Measurements from ENCODE around the gene ARID3A.

ARID3A gene

DNA sequence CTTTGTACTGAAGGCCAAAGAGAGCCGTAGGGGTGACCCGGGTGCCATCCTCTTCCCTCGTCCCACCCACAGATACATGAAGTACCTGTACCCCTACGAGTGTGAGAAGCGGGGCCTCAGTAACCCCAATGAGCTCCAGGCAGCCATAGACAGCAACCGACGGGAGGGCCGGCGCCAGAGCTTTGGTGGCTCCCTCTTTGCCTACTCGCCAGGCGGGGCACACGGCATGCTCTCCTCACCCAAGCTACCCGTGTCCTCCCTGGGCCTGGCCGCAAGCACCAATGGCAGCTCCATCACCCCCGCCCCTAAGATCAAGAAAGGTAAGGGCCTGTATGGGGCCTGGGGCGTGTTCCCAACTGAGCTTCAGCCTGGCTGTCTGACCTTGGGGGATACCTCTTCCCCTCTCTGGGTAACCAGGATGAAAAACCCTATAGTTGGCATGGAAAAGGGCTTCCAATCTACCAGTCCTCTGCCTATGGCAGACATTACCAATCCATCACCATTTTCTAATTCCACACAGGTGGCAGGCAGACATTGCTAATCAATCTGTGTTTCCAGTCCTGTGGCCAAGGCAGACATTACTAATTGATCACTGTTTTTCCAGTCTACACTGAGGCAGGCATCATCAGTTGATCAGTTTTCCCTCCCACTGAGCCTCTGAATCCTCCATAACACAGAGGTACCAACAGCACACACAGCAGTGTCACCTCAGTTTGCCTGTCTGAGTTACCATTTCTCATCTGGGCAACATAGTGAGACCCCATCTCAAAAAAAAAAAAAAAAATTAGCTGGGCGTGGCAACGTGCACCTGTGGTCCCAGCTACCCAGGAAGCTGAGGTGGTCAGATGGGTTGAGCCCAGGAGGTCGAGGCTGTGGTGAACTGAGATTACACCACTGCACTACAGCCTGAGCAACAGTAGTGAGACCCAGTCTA lies 39.2 kb downstream of the ARID3A start:
- DNase-seq: peak in 1 of 2 experiments; percentile 3

DNA sequence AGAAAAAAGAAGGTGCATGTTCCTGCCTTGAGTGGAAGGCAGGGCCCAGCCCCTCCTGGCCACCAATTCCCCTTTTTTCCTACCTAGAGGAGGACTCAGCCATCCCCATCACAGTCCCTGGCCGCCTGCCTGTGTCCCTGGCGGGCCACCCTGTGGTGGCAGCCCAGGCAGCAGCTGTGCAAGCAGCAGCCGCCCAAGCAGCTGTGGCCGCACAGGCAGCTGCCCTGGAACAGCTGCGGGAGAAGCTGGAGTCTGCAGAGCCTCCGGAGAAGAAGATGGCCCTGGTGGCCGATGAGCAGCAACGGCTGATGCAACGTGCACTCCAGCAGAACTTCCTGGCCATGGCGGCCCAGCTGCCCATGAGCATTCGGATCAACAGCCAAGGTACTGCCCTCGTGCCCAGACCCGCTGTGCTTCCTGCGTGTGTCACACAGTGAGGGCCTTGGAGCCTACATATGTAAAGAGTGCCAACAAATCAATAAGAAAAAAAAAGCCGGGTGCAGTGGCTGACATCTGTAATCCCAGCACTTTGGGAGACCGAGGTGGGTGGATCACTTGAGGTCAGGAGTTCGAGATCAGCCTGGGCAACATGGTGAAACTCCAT lies 40.8 kb downstream of the ARID3A start:
- DNase-seq: no peak

DNA sequence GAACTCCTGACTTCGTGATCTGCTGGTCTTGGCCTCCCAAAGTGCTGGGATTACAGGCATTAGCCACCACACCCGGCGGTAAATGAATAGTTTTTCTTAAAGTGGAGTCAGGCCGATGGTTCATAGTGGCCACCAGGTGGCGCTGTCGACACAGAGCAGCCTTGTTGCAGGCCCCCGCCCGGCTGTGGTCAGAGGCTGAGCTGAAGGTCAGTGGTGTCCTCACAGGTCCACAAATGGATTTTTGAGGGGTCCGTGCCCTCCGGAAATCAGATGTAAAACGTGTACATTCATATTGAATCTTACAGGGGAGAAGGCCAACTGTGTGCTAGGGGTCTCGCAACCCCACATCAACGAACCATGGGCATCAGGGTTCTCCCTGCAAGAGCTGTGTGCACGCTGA lies 44.9 kb downstream of the ARID3A start:
- no peak for DNase-seq

DNA sequence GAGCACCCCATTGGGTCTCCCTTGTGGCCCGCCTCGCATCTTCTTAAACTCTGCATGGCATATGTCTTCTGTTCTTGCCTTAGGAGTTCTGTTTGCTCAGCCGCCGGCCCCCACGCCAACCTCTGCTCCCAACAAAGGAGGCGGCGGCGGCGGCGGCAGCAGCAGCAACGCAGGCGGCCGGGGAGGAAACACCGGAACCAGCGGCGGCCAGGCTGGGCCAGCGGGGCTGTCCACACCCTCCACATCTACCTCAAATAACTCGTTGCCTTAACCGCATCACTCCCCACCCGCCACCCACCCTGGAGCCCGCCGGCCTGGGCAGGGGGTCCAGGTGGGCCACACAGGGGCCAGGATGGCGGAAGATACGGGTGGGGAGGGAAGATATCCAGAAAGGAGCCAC lies 46.0 kb downstream of the ARID3A start:
- no peak for DNase-seq

DNA sequence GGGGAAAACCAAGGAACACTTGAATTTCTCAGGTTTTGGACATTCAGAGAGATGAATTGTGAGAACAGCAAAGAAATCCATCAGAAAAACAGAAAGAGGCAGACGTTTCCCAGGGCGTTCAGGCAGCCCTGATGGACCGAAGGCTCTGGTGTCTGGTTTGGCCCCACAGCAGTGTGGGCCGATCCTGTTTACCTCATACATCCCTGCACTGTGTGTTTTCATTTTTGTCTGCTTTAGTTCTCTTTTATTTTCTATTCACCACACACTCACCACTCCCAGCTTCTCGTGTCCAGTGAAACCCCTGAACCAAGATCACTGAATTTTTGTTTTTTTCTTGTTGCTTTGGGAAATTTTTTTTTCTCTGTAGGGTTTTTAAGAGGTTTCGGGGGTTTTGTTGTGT lies 46.4 kb downstream of the ARID3A start:
- DNase-seq: no peak

DNA sequence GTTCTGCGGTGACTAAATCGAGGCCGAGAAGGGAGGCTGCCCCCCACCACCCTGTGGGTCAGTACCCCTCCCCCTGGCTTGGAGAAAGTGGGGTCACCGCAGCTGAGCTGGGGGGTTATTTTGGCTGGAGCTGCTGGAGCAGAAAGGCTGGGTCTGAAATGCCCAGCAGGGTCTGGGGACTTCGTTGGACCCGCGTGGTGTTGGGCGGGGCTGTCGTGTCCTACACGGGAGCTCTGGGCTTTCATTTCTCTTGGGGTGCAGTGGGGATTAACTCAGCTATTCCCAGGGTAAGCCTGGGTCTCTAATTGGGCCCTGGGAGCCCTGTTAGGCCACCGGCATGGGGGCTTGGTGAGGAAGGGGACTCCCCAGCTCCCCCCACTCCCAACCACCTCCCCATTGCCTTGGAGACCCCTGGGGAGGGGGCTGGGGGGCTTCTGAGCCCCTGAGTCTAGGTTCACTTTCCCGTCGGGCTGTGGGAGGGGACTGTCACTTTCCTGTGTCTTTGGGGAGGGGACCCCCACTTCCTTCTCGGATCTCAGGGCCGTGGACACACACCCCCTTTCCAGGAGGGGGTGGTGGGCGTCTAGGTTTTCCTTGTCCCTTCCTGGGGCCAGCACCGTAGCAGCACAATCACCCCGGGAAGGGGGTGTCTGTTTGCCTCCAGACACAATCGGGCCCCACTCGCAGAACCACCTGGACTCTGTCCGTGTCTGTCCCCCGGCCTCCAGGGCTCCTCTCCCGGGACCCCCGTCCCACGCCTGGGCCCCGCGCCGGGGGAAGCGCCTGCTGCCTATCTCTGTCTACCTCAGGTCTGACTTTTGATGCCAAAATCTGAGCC lies 48.1 kb downstream of the ARID3A start:
- no peak for DNase-seq

DNA sequence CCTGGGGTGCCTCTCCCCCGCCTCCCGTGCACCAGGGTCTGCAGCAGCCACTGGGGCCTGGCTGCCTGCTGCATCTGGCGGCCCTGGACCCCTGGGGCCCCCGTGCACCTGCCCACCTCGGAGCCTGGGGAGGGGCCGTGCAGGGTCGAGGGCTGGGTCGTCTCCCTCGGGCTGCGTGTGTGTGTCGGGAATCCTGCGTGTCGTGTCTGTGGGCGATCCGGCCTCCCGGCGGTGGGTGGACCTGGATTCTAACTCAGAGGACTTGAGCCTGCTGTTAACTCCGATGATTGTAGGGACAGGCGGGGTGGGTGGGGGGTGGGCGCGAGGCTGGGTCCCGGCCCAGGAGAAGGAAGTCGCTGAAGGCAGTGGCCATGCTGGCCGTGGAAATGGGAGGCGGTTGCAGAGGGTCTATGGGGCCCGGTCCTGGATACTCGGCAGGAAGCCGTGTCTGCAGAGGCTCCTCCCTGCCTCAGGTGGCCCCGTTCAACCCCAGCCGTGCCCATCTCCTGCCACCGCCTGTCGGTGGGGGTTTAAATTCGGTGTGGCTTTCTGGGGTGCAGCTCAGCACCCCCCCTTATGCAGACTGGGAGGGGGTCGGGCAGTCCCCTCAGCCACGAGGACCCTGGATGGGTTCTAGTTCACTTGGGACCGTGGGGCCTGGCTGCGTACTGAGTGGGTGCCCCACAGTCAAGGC lies 48.9 kb downstream of the ARID3A start:
- DNase-seq: no peak

DNA sequence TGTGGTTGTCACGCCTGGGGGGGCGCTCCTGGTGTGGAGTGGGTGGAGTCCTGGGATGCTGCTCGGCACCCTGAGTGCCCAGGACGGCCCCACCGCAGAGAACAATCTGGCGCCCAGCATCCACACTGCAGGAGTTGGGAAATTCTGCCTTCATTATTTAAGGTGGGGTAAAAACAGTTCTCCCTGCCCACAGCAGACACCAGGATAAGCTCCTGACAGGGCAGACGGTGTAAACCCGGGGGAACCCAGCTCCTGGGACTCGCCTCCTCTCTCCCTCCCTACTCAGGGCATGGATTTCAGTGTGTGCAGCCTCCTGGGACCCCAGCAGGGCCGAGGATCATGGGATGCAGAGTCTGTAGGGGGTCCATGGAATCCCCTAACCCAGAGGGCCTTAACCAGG lies 50.6 kb downstream of the ARID3A start:
- DNase-seq: no peak

DNA sequence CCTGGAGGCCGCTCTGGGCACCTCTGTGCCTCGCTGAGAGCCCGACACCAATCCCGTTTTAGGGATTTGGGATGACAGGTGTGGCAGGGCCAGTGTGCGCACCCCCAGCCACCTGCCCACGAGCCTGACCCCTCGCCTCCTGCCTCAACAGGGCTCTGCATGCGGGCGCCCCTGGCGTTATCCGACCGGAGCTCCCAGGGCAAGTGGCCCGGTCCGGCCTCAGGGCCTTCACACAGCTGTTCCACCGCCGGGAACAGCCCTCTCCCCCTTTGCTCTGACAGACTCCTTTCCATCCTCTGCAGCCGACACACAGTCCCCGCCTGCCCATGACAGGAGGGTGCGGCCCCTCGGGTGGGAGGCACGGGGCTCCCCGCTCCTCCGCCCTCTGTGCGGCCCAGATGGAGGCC lies 51.2 kb downstream of the ARID3A start:
- DNase-seq: no peak

DNA sequence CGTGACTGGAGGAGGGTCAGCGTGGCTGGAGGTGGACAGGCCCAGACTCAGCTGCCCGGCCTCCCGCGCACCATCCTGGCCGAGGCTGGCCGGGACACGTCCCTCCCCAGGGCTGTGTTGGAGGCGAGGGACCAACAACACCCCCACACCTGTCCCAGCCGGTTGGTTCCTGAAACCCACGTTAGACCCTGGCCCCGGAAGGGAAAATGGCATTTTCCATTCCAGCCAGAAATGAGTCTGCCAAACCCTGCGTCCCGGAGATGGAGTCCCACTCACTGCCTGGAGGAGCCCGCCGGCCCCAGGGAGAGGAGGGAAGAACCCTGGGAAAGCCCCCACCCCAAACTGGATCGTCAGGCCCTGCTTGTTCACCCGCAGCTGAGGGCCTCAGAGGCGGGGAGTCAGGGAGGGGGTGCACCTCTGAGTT lies 53.5 kb downstream of the ARID3A start:
- no peak for DNase-seq

DNA sequence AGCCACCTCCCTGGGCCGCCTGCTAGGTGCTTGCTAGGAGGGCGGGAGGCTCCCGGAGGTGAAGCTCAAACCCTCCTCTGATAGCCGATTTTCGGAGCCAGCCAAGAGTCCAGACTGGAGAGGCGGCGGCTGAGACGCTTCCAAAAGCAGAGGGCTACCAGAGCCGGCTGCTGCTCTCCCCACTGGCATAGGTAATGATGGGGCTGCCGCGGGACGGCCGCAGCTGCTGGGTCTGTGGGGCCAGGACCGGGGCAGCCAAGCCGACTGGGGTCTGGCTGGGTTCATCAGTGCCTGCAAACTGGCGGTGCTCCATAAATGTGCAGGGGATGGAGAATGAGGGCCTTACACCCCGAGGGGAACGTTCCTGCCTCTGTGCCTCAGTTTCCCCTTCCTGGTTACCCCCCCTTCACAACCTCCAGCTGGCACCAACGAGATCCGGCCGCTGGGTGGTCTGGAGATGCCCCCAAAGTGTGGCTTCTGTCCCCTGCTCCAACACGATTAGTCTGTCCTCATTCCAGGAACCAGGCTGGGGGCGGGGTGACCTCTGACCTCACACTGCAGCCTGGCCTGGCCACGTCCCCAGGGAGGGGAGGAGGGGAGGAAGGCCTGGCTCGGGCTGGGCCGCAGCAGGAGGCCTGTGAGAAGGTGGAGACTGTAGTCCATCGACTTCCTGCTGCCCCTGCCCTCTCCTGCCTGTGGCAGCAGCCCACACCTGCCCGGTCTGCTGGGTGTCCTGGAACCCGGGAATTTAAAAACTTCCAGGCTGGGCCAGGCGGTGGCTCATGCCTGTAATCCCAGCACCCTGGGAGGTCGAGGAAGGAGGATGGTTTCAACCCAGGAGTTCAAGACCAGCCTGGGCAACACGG lies 54.5 kb downstream of the ARID3A start:
- no peak for DNase-seq

DNA sequence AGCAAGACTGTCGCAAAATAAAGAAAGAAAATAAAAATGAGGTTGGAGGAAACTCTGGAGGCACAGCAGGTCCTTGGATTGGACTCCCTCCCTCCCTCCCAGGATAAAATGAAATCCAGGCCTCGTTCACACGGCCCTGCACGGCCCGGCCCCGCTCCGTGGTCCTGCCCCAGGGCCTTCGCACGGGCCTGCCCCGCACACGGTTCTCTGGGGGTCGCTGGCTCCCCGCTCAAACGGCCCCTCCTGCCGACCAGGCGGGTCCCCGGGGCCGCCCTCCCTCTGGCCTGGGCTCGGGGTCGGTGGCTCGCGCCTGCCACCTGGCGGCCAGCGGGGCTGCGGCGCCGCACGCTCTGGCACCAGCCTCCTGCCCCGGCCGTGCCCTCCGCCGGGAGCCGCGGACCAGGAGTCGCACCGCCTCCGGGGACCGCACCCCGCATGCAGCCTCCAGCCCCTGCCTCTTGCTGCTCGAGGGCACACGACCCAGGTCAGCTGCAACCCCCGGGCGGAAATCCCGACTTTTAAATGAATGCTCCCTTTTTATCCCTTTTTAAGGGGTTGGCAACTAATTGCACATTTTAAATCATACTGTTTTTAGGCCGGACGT lies 56.8 kb downstream of the ARID3A start:
- peak; percentile 18 to 50 for DNase-seq

DNA sequence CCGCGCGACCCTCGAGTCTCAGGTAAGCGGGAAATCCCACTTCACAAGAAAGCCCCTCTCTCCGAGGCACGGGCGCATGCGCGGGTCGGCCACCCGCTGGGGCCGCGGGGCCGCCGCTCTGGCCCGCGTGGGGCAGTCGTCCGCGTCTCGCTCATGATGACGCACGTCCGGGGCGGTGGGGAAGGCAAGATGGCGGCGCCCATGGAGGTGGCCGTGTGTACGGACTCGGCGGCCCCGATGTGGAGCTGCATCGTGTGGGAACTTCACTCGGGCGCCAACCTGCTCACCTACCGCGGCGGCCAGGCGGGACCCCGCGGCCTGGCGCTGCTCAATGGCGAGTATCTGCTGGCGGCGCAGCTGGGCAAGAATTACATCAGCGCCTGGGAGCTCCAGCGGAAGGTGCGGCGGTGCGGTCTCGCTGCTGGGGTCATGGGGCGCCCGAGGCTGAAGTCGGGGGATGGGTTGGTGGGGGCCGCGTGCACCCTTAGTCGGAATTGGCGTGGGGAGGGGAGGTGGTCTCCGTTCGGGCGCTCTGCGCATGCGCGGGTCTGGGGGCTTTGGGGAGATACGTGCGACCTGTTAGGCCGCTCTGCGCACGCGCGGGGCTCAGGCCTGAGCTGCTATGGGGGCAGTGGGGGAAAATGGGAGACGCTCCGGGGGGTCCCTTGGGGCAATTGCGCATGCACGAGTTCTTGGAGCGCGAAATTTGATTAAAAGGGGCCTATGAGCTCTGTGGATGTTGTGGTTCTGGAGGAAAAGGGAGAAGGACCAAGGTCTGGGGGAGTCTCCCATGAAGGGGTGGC lies 58.5 kb downstream of the ARID3A start, which contains the start of gene WDR18:
Gene WDR18 (plus strand): TSS at position 181 of the 803 bp plus-strand sequence. CDS start 9 bp downstream, at position 190.
- DNase-seq: peak; percentile 73 to 86

DNA sequence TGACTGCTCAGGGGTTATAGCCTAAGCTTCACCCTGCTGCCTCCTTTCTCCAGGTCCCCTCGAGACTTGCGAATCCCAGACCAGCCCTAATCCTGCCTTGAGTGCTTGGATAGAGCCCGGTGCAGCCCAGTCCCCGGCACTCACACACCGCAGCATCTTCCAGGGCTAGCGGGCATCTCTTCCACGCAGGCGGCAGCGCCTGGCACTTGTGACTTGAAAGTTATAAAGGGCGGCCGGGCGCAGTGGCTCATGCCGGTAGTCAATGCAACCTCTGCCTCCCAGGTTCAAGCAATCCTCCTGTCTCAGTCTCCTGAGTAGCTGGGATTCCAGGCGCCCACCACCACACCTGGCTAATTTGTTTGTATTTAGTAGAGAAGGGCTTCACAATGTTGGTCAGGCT lies 60.2 kb downstream of the ARID3A start:
- DNase-seq: no peak

DNA sequence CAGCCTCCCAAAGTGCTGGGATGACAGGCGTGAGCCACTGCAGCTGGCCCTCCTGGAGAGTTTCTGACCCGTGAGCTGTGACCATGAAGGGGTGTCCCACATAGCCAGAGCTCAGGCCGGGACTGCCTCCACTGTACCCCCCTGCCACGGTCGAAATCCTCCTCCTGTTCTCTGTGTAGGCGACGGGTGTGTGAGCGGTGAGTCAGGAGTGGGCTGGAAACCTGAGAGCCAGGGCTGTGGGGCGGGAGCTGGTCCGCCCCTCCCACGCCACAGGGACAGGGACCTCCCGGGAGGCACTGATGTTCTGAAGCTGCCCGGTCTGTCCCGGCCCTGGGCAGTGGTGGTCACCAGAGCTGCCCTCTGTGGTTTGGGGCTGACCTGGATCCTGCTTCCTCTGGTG lies 62.2 kb downstream of the ARID3A start:
- no peak for DNase-seq

DNA sequence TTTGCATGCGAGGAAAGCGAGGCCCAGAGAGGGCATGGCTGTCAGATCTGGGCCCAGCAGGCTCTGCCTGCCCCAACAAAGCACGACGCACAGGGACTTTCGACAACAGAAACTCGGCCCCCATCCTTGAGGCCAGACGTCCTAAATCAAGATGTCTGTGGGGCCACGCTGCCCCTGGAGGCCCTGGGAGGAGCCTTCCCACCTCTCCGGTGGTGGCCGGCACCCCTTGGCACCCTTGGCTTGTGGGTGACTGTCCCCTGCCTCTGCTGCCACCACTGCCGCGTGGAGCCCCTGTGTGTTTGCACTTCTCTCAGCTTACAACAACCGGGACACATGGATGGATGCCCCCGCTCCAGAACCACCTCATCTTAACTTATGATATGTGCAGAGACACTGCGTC lies 62.7 kb downstream of the ARID3A start:
- DNase-seq: no peak

DNA sequence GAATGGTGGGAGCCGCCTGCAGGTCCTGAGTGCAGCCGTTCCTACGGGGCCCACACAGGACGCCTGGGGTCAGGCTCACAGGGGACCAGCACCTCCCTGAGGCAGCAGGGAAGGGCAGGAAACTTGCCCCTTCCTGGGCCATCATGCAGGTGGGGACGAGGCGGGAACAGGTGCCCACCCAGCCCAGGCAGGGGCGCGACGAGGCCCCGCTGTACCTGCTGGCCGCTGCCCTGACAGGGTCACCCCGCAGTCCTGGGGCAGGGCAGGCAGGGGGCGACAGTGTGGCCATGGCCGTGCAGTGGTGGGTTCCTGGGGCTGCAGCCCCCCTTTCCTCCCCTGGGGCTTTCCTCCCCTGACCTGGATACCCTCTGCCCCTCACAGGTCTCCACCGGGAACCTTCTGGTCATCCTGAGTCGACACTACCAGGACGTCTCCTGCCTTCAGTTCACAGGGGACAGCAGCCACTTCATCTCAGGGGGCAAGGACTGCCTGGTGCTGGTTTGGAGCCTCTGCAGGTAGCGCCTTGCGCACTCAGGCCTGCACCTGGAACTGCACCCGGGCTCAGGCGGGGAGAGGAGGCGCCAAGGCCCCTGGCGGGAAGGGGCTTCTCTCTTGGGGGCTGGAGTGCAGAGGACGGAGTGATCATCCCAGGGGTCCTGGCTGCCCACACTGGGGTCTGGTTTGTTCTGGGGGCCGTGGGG lies 63.7 kb downstream of the ARID3A start:
- DNase-seq: no peak

DNA sequence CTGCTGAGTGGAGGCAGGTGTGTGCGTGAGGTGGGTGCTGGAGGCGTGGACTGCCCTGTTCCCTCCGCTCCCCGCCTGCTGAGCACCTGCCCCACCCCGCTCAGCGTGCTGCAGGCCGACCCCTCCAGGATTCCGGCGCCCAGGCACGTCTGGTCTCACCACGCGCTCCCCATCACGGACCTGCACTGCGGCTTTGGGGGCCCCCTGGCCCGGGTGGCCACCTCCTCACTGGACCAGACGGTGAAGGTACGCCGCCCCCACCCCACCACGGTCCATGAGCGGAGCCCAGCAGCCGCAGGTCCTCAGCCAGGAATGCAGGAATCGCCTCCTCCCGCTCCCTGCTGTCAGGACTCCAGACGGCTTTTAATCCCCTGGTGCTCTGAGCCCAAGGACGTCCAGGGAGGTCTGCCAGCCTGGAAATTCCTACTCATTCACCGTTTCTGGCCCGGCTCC lies 64.3 kb downstream of the ARID3A start:
- DNase-seq: no peak

DNA sequence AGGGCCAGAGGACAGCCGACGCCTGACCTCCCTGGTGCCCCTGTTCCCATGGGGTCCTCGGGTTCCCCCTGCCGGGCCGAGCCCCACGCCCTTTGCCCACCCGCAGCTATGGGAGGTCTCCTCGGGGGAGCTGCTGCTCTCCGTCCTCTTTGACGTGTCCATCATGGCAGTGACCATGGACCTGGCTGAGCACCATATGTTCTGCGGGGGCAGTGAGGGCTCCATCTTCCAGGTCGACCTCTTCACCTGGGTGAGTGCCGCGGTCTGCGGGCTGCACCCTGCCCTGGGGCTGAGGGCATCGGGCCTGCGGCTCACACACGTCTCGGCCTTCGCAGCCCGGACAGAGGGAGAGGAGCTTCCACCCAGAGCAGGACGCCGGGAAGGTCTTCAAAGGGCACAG lies 64.9 kb downstream of the ARID3A start:
- DNase-seq: no peak
